OCI-LY3 (cell line): ENCODE data around the gene MKX.

Experiments used
- CTCF ChIP-seq: fragments of 200-600, 300-600 bp; sonication (generic); IDR thresholded peaks from 2 replicates; pipeline ENCODE4 v1.5.1; 2014; ENCODE audit warnings: antibody characterized with exemption, low read length, low read depth
- EZH2phosphoT487 ChIP-seq: fragments of 200-600 bp; shearing (Covaris generic); IDR thresholded peaks from 2 replicates; pipeline ENCODE4 v1.6.1; 2018; ENCODE audit warnings: antibody characterized with exemption, mixed run types, low read depth

- TF ChIP-seq CTCF, result no peak
- TF ChIP-seq EZH2phosphoT487, result no peak
Observed at GRCh38 chr10:27730041-27730440, 15.6 kb downstream of the MKX start.
